HEK293T (cell line): ENCODE measurements around the gene ANKFY1.

Experiments
- CTCF ChIA-PET: fragments of 350-600 bp; formaldehyde crosslinking; extraction: SDS; loops from one replicate; lab custom pipeline; 2021; ENCODE audit warnings: antibody characterized with exemption, inconsistent platforms; lab: Yijun Ruan, JAX
- POLR2A ChIA-PET: fragments of 350-600 bp; formaldehyde crosslinking; extraction: SDS; loops from one replicate; lab custom pipeline; 2020; ENCODE audit warnings: antibody characterized with exemption, inconsistent platforms; lab: Yijun Ruan, JAX
- DNase-seq: peaks from one replicate; pipeline ENCODE4 v3.0.0; 2012; ENCODE audit warnings: mixed read lengths; ENCODE audit errors: extremely low spot score
- ARNT ChIP-seq: fragments of 450-650 bp; IDR thresholded peaks from 2 replicates; pipeline ENCODE4 v1.6.1; 2017; ENCODE audit warnings: mild to moderate bottlenecking
- BHLHE40 ChIP-seq: fragments of 450-650 bp; IDR thresholded peaks from 2 replicates; pipeline ENCODE4 v1.6.1; 2016; ENCODE audit warnings: mild to moderate bottlenecking, moderate library complexity, borderline replicate concordance
- CTBP1 ChIP-seq: fragments of 450-650 bp; IDR thresholded peaks from 2 replicates; pipeline ENCODE4 v1.6.1; 2016; ENCODE audit warnings: borderline replicate concordance
- ELF4 ChIP-seq: fragments of 450-650 bp; IDR thresholded peaks from 2 replicates; pipeline ENCODE4 v1.6.1; 2017; ENCODE audit warnings: antibody characterized with exemption
- FOXA1 ChIP-seq: fragments of 450-650 bp; IDR thresholded peaks from 2 replicates; pipeline ENCODE4 v1.6.1; 2016; ENCODE audit warnings: mild to moderate bottlenecking
- FOXK2 ChIP-seq: fragments of 450-650 bp; IDR thresholded peaks from 2 replicates; pipeline ENCODE4 v1.6.1; 2016; ENCODE audit warnings: mild to moderate bottlenecking
- FOXM1 ChIP-seq: fragments of 450-650 bp; IDR thresholded peaks from 2 replicates; pipeline ENCODE4 v1.6.1; 2017; ENCODE audit warnings: mild to moderate bottlenecking, borderline replicate concordance
- HDGF ChIP-seq: fragments of 450-650 bp; IDR thresholded peaks from 2 replicates; pipeline ENCODE4 v1.6.1; 2017; ENCODE audit warnings: antibody characterized with exemption, borderline replicate concordance
- L3MBTL2 ChIP-seq: fragments of 450-650 bp; conservative IDR thresholded peaks from 2 replicates; pipeline ENCODE4 v1.6.1; 2016; ENCODE audit warnings: mild to moderate bottlenecking
- LEF1 ChIP-seq: fragments of 450-650 bp; IDR thresholded peaks from 2 replicates; pipeline ENCODE4 v1.6.1; 2017; ENCODE audit warnings: mild to moderate bottlenecking, borderline replicate concordance
- NFRKB ChIP-seq: fragments of 450-650 bp; IDR thresholded peaks from 2 replicates; pipeline ENCODE4 v1.6.1; 2016; ENCODE audit warnings: mild to moderate bottlenecking, moderate library complexity
- SP1 ChIP-seq: fragments of 450-650 bp; IDR thresholded peaks from 2 replicates; pipeline ENCODE4 v1.6.1; 2017
- SUZ12 ChIP-seq: fragments of 450-650 bp; IDR thresholded peaks from 2 replicates; pipeline ENCODE4 v1.6.1; 2016; ENCODE audit warnings: mild to moderate bottlenecking
- TARDBP ChIP-seq: fragments of 450-650 bp; IDR thresholded peaks from 2 replicates; pipeline ENCODE4 v1.6.1; 2016
- ZNF384 ChIP-seq: fragments of 450-650 bp; IDR thresholded peaks from 2 replicates; pipeline ENCODE4 v1.6.1; 2016
- TF ChIP-seq, protein P1 (sequence below): fragments of 450-650 bp; IDR thresholded peaks from 2 replicates; pipeline ENCODE4 v1.6.1; 2016

ANKFY1 gene, protein sequence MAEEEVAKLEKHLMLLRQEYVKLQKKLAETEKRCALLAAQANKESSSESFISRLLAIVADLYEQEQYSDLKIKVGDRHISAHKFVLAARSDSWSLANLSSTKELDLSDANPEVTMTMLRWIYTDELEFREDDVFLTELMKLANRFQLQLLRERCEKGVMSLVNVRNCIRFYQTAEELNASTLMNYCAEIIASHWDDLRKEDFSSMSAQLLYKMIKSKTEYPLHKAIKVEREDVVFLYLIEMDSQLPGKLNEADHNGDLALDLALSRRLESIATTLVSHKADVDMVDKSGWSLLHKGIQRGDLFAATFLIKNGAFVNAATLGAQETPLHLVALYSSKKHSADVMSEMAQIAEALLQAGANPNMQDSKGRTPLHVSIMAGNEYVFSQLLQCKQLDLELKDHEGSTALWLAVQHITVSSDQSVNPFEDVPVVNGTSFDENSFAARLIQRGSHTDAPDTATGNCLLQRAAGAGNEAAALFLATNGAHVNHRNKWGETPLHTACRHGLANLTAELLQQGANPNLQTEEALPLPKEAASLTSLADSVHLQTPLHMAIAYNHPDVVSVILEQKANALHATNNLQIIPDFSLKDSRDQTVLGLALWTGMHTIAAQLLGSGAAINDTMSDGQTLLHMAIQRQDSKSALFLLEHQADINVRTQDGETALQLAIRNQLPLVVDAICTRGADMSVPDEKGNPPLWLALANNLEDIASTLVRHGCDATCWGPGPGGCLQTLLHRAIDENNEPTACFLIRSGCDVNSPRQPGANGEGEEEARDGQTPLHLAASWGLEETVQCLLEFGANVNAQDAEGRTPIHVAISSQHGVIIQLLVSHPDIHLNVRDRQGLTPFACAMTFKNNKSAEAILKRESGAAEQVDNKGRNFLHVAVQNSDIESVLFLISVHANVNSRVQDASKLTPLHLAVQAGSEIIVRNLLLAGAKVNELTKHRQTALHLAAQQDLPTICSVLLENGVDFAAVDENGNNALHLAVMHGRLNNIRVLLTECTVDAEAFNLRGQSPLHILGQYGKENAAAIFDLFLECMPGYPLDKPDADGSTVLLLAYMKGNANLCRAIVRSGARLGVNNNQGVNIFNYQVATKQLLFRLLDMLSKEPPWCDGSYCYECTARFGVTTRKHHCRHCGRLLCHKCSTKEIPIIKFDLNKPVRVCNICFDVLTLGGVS

DNA sequence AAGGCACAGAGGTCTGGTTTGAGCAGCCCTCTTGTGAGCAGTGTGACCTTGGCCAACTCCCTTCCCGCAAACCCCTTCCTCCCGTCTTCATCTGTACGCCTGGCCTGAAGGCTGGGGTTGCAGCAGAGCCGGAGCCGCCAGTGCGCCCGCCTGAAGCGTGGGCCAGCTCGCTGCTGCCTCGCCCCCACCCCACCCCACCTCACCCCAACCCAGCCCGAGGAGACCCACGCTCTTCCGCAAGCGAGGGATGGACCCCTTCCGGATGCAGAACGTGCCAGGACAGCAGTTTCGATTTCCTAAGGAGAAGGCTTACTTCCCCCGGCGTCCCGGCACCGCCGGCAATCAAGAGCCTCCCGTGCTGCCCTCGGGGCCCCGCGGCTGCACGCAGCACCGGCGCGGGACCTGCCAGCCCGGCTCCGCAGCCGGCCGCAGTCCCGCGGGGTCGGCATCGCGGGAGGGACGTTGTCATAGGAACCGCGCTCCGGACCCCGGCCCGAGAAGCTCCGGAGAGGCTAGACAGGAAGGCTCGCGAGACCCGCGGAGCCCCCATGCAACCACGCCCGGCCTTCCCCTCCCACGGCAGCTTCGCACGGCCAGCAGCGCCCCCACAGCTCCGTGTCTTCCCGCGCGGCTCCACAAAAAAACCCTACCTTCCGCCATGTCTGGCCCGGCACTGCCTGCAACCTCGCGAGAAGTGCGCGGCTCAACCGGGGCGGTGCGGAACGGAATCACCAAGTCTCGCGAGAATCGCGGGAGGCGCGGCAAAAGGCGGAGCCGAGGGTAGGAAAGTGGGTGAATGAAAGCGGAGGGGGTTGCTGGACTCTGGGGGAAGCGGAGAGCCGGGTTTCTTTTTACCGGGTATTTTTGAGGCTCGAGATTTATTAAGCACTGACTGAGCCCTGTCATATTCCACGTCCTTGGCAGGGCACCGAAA, at the start of gene ANKFY1:
Gene ANKFY1, minus strand, starts transcription at position 698 of the 934 bp plus-strand sequence. Its CDS starts 38 bp downstream, at position 660.
- DNase-seq, result peak; percentile 99
- TF ChIP-seq BHLHE40, result no peak
- no peak for TF ChIP-seq TARDBP
- TF ChIP-seq LEF1, result peak; percentile 14; the same call in 1 of the 2 replicates
- TF ChIP-seq L3MBTL2, result peak; percentile 68
- TF ChIP-seq SP1, result peak; percentile 92
- CTCF ChIA-PET, result no interaction called here

DNA sequence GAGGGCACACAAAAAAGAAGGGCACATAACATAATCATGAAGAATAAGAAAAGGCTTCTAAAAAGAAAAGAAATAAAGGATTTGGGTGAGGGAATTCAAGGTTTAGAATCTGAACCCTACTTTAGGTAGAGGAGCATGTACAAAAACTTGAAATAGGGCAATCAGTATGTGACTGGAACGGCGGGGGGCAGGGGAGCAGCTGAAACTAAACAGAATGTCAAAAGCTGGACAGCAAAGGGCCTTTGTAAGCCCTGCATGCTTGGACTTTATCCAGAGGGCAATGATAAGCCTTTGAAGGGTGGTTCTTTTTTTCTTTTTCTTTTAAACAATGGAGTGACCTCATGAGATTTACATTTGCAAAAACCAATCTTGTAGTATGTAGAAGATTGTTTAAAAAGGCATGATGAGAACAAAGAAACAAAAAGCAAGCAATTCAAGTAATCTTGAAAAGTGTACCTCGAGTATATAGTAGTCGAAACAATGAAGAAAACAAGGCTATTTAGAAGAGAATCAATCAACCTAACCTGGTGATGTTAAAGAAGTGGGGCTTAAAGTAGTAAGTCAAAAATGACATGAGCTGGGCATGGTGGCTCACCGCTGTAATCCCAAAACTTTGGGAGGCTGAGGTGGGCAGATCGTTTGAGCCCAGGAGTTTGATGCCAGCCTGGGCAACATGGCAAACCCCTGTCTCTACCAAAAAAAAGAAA, 46.7 kb upstream of the ANKFY1 start:
- TF ChIP-seq CTBP1 (no peak), HDGF (no peak), NFRKB (no peak), SP1 (no peak), FOXK2 (no peak), TARDBP (no peak), FOXA1 (no peak), LEF1 (no peak), ELF4 (no peak), L3MBTL2 (no peak), SUZ12 (no peak)
- TF ChIP-seq, protein P1, sequence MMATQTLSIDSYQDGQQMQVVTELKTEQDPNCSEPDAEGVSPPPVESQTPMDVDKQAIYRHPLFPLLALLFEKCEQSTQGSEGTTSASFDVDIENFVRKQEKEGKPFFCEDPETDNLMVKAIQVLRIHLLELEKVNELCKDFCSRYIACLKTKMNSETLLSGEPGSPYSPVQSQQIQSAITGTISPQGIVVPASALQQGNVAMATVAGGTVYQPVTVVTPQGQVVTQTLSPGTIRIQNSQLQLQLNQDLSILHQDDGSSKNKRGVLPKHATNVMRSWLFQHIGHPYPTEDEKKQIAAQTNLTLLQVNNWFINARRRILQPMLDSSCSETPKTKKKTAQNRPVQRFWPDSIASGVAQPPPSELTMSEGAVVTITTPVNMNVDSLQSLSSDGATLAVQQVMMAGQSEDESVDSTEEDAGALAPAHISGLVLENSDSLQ, result no peak
- DNase-seq, result no peak
- POLR2A ChIA-PET, result no interaction called here
- CTCF ChIA-PET, result no interaction called here

More for the DNA sequence above, at the start of gene ANKFY1:
- POLR2A ChIA-PET, result interaction anchor here (0.6 to 1.8 kb wide), 6 partner anchors 11 to 69 kb away, joined by 3 to 8 read pairs (median 4); no protein-coding TSS in a partner anchor

DNA sequence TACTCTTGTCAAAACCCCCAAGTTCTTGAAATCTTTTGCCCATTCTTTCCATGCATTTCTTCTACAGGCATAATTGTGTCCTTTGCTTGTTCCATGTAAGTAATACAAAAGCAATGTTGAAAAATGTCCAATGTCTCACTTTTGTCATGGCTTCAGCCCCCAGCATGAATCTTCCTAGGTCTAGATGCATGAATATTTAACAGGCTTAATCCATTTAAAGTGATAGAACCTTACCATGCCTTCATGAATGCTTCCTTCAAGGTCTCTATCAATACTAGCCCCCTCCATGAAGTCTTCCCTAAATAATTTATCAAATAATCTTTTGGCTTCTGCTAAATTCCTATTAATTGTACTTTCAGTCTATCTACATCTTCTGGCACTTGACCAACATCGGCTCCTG, 46.1 kb upstream of the ANKFY1 start:
- no peak for DNase-seq
- ChIA-PET POLR2A (no interaction called here), CTCF (no interaction called here)
- no peak for TF ChIP-seq ELF4
- no peak for TF ChIP-seq TARDBP
- no peak for TF ChIP-seq BHLHE40
- no peak for TF ChIP-seq SUZ12
- TF ChIP-seq CTBP1, result no peak
- TF ChIP-seq FOXK2, result no peak
- no peak for TF ChIP-seq LEF1
- TF ChIP-seq HDGF, result no peak
- TF ChIP-seq ARNT, result no peak
- TF ChIP-seq, protein P1, result no peak
- TF ChIP-seq NFRKB, result no peak
- no peak for TF ChIP-seq FOXA1
- TF ChIP-seq SP1, result no peak
- TF ChIP-seq L3MBTL2, result no peak
- no peak for TF ChIP-seq FOXM1
- TF ChIP-seq ZNF384, result no peak

DNA sequence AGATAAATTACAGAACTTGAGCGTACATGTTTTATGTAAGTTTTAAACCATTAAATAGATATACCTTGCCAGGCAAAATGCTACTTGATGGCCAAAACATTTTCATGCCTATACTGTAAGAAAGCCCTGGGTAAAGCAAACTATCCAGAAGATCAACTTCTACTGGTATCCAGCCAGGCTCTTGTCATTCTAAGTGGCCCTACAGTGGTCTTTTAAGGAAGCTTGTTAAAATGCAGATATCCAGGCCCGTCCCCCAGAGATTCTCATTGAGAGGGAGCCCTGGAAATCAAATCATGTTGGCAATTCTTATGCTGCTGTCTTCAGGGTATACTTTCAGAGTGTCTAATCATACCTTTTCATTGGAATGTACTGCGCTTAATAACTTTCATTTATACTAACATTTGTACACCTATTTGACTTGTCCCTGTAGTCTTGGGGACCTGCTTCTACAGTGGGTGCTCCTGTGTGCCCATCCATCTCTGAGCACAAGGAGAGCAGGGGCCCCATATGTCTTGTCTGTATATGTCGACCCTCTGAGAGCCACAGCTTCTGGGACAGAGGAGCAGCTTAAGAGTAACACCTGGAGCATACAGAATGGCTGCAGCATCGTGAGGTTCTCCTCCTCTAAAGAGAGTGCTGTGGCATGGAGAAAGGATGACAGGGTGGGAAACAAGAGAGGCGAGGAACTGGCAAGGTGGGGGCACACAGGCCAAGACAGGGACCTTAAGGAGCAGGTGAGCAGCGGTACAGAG, 43.6 kb upstream of the ANKFY1 start:
- DNase-seq, result no peak
- CTCF ChIA-PET, result no interaction called here
- POLR2A ChIA-PET, result no interaction called here
- no peak for TF ChIP-seq BHLHE40
- TF ChIP-seq FOXM1, result no peak
- TF ChIP-seq CTBP1, result no peak
- no peak for TF ChIP-seq FOXK2
- TF ChIP-seq LEF1, result no peak
- TF ChIP-seq SP1, result no peak
- no peak for TF ChIP-seq ZNF384
- TF ChIP-seq L3MBTL2, result no peak
- TF ChIP-seq FOXA1, result no peak
- TF ChIP-seq, protein P1, result no peak
- no peak for TF ChIP-seq NFRKB
- no peak for TF ChIP-seq ARNT
- TF ChIP-seq HDGF, result no peak
